Activated naive CD8-positive, alpha-beta T cell treated with anti-CD3 and anti-CD28 coated beads, Interleukin-2, amount 50 U/mL, for 24 hours (primary cell): Measurements from ENCODE around the gene CPT1C.

Experiments used
- ATAC-seq: fragments of 150-1000 bp; cut with Tn5 transposase; one replicate; pipeline ENCODE4 v1.10.0; 2021
- DNase-seq: peaks from one replicate; pipeline ENCODE4 v3.0.0; 2021
- H3K27ac Mint-ChIP-seq: one replicate; pipeline ENCODE4 v1.8.0; 2021; ENCODE audit warnings: mild to moderate bottlenecking, mixed read lengths
- H3K27me3 Mint-ChIP-seq: one replicate; pipeline ENCODE4 v1.8.0; 2021; ENCODE audit warnings: mixed read lengths
- H3K36me3 Mint-ChIP-seq: one replicate; pipeline ENCODE4 v1.8.0; 2021; ENCODE audit warnings: low read depth, mixed read lengths
- H3K4me1 Mint-ChIP-seq: one replicate; pipeline ENCODE4 v1.8.0; 2021; ENCODE audit warnings: mixed read lengths
- H3K4me3 Mint-ChIP-seq: one replicate; pipeline ENCODE4 v1.8.0; 2021; ENCODE audit warnings: mild to moderate bottlenecking, moderate library complexity, mixed read lengths
- H3K9me3 Mint-ChIP-seq: one replicate; pipeline ENCODE4 v1.8.0; 2021; ENCODE audit warnings: mixed read lengths

Gene CPT1C

DNA sequence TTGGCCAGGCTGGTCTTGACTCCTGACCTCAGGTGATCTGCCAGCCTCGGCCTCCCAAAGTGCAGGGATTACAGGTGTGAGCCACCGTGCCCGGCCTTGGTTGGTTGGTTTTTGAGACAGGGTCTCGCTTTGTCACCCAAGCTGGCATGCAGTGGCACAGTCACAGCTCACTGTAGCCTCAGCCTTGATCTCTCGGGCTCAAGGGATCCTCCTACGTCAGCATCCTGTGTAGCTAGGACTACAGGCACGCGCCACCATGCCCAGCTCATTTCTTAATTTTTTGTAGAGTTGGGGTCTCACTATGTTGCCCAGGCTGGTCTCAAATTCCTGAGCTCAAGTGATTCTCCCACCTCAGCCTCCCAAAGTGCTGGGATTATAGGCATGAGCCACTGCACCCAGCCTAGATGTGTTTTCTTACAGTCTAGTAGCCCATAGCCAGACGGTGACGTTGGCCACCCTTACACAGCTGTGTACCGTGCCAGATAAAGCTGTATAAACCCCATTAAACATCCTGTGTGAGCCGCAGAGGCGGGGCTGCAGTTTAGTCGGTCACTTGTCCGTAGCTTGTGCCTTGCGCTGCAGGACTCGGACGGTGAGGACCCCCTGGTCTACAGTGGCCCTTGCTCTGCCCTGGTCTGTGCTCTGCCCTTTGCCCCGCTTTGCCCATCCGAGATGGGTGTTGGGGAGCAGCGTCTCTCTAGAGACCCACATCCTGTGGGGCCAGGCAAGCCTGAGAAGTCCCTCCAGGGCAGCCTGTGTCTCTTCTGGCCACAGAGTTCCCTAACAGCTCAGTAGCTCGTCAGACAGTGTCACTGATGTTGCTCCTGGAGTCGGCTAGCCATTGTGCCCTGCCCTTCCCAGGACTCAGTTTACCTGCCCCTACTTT lies 35.1 kb upstream of the CPT1C start:
- no peak for ATAC-seq
- H3K27ac Mint-ChIP-seq: no peak overlapping the region
- DNase-seq: no peak
- H3K4me1 Mint-ChIP-seq: no peaks in the 10 kb centered on the region
- no peak overlapping the region for H3K4me3 Mint-ChIP-seq
- no peaks in the 10 kb centered on the region for H3K27me3 Mint-ChIP-seq
- no peaks in the 10 kb centered on the region for H3K9me3 Mint-ChIP-seq
- H3K36me3 Mint-ChIP-seq: peaks cover 31% of the 10 kb centered on the region

DNA sequence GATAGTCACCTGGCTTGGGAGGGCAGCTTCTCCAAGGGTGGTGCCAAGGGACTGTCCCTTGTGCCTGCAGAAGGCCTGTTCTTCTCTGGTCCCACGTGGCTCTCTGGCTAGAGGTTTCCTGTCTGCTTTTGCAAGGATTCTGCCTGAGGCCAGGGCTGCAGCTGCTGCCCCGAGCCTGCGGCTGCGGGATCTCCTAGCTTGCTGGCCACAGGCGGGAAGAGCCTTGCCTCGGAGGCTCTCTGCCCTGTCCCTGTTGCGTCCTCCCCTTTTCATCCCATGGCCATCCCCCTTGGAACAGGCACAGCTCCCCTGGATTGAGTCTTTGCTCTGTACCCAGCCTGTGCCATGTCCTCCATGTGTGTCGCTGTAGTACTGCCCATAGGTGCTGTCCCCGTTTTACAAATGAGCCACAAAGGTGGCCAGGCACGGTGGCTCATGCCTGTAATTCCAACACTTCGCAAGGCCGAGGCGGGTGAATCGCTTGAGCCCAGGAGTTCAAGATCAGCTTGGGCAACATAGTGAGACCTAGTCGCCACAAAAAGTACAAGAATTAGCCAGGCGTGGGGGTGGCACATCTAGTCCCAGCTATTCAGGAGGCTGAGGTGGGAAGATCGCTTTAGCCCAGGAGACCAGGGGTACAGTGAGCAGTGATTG lies 34.3 kb upstream of the CPT1C start:
- H3K9me3 Mint-ChIP-seq: no peaks in the 10 kb centered on the region
- H3K27me3 Mint-ChIP-seq: no peaks in the 10 kb centered on the region
- no peak for ATAC-seq
- peaks cover 2% of the 10 kb centered on the region for H3K4me1 Mint-ChIP-seq
- H3K36me3 Mint-ChIP-seq: peaks cover 30% of the 10 kb centered on the region
- no peak overlapping the region for H3K4me3 Mint-ChIP-seq
- H3K27ac Mint-ChIP-seq: no peak overlapping the region
- DNase-seq: no peak

DNA sequence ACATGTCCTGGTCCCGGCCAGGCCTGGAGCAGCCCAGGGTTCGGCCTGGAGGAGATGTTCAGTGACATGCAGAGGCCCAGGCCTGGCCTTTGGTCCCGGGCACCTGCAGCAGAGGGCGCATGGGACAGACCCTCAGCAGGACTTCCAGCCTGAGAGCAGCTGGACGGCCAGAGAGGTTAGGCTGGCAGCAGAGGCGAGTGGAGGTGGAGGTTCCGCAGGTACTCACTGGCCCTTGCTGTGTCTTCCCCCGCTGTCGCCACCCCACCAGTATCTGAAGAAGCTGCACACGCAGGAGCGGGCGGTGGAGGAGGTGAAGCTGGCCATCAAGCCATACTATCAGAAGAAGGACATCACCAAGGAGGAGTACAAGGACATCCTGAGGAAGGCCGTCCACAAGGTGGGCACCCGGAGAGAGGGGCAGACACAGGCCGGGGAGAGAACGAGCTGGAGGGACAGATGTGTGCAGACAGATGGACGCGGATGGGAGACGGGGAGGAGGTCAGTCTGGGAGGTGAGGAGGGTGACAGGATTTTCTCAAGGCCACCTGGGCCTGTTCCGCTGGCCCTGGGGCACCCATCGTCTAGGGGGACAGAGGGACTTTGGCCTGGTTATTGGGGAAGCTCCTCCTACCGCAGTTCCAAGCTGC lies 33.3 kb upstream of the CPT1C start:
- Mint-ChIP-seq H3K36me3 (peaks cover 32% of the 10 kb centered on the region), H3K27me3 (no peaks in the 10 kb centered on the region), H3K4me1 (peaks cover 4% of the 10 kb centered on the region), H3K4me3 (no peak overlapping the region), H3K9me3 (no peaks in the 10 kb centered on the region), H3K27ac (no peak overlapping the region)
- ATAC-seq (no peak), DNase-seq (no peak)

DNA sequence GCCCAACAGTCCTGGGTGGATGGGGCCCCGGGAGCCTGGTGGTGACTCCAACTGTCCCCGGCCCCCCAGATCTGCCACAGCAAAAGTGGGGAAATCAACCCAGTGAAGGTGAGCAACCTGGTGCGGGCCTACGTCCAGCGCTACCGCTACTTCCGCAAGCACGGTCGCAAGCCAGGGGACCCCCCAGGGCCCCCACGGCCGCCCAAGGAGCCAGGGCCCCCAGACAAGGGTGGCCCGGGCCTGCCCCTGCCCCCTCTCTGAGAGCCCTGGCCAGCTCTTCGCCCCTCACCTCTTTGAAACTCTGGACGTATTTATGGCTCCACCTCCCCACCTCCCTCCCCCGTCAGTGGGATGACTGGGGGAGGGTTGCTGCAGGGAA lies 32.8 kb upstream of the CPT1C start:
- H3K27ac Mint-ChIP-seq: no peak overlapping the region
- no peaks in the 10 kb centered on the region for H3K9me3 Mint-ChIP-seq
- no peak overlapping the region for H3K4me3 Mint-ChIP-seq
- H3K4me1 Mint-ChIP-seq: peaks cover 9% of the 10 kb centered on the region
- peaks cover 33% of the 10 kb centered on the region for H3K36me3 Mint-ChIP-seq
- ATAC-seq (no peak), DNase-seq (no peak)
- H3K27me3 Mint-ChIP-seq: no peaks in the 10 kb centered on the region

DNA sequence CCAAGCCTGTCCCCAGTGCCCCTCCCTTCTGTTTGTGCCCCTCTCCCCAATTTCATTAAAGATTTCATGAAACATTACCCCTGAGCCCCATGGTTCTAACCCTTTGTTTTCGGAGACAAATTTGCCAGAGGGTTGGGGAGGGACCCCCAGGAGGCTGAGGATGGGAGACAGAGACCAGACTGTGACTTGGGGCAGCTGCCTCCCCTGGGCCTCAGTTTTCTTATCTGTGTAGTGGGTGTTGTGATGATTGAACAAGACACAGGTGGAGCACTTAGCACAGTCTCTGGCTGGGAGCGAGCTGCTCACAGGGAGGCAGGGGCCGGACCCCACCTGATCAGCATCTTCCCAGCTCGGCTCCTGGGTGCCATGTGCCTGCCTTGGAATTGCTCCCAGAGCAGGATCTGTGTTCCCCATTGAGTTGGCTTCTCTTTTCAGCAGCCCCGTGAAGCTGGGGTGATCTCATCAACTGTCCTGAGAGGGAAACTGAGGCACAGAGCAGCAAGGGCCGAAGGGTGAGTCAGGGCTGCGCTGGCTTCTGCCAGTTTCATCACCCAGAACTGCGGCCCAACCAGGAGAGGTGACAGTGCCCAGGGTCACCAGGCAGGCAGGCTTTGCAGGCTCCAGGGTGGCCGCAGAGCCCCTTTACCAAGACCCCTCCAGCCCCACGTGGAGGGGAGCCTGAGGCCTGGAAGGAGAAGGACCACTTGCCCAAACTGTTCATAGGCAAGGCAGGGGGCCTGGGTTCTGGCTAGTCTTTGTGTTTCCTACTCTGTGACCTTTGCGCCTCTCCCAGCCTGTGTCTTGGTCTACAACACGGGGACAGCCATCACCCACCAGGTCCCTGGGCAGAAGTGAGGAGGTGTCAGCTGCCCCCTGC lies 32.1 kb upstream of the CPT1C start:
- no peaks in the 10 kb centered on the region for H3K9me3 Mint-ChIP-seq
- H3K27me3 Mint-ChIP-seq: no peaks in the 10 kb centered on the region
- DNase-seq (no peak), ATAC-seq (no peak)
- peaks cover 14% of the 10 kb centered on the region for H3K4me1 Mint-ChIP-seq
- peaks cover 31% of the 10 kb centered on the region for H3K36me3 Mint-ChIP-seq
- no peak overlapping the region for H3K4me3 Mint-ChIP-seq
- H3K27ac Mint-ChIP-seq: peak overlapping the region; percentile 35

DNA sequence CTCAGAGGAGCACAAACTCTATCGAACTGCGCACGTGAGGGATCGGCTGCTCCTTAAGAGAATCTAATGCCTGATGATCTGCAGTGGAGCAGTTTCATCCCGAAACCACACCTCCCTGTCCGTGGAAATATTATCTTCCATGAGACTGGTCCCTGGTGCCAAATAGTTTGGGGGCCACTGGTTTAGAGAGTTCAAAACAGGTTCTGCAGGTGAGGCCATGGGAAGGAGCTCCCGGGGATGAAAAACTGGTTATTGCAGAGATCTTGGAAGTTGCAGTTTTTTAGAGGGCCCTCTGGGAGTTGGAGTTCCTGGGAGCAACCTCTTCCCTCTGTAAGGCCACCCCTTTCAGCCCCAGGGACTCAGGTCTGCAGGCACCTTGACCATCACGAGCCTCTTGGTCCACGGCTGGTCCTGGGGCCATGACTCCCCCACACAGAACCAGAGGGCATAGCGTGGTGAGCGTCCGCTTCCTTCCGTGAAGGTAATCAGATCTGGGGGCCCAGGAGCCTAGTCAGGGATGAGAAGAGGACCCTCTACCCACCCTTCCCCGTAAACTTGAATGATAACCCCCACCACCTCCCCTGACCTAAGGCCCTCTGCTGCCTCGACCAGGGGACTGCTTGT lies 30.5 kb upstream of the CPT1C start:
- Mint-ChIP-seq H3K27me3 (no peaks in the 10 kb centered on the region), H3K36me3 (peaks cover 27% of the 10 kb centered on the region), H3K4me3 (no peak overlapping the region), H3K27ac (no peak overlapping the region), H3K4me1 (peaks cover 20% of the 10 kb centered on the region), H3K9me3 (no peaks in the 10 kb centered on the region)
- ATAC-seq (no peak), DNase-seq (no peak)

DNA sequence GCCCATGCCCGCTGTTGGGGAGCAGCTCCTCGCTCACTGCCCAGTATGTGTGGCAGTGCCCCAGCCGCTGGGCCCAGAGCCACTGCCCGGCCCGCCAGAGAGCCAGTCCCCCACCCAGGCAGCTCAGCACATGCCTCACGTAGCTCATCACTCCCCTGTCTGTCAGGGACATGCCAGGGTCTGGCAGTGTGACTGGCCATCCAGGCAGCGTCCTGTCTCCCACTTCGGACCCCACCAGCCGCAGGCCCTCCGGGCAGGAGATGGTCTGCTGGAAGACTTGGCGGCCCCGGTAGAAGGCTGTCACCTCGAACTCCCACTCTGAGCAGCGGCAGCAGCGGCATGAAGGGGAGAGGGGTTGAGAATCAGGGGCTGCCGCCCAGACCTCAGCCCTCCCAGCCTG lies 28.9 kb upstream of the CPT1C start:
- H3K27me3 Mint-ChIP-seq: peaks cover 2% of the 10 kb centered on the region
- no peak overlapping the region for H3K4me3 Mint-ChIP-seq
- ATAC-seq (no peak), DNase-seq (no peak)
- H3K27ac Mint-ChIP-seq: no peak overlapping the region
- peaks cover 29% of the 10 kb centered on the region for H3K4me1 Mint-ChIP-seq
- H3K36me3 Mint-ChIP-seq: peaks cover 25% of the 10 kb centered on the region
- H3K9me3 Mint-ChIP-seq: no peaks in the 10 kb centered on the region

DNA sequence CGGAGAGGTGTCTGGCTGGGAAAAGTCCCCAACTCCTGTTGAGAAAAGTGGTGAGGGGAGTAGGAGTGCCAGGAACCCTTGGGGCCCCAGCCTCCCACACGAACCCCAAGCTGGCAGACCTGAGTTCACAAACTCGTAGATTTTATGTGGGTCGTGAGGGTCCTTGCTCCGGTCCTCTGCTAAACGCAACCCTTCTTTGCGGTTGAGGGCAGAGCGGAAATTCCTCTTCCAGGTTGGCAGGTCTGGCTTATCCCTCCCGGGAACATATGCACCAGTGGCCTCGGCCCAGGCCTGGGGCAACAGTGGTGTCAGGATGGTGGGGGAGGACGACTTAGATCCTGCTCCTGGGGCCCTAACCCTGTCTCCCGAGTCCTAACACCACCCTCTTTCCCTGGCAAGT lies 27.7 kb upstream of the CPT1C start:
- peaks cover 24% of the 10 kb centered on the region for H3K36me3 Mint-ChIP-seq
- no peaks in the 10 kb centered on the region for H3K9me3 Mint-ChIP-seq
- peak overlapping the region; percentile 100 for H3K4me3 Mint-ChIP-seq
- H3K27me3 Mint-ChIP-seq: peaks cover 2% of the 10 kb centered on the region
- H3K4me1 Mint-ChIP-seq: peaks cover 36% of the 10 kb centered on the region
- H3K27ac Mint-ChIP-seq: no peak overlapping the region
- DNase-seq: no peak
- no peak for ATAC-seq

DNA sequence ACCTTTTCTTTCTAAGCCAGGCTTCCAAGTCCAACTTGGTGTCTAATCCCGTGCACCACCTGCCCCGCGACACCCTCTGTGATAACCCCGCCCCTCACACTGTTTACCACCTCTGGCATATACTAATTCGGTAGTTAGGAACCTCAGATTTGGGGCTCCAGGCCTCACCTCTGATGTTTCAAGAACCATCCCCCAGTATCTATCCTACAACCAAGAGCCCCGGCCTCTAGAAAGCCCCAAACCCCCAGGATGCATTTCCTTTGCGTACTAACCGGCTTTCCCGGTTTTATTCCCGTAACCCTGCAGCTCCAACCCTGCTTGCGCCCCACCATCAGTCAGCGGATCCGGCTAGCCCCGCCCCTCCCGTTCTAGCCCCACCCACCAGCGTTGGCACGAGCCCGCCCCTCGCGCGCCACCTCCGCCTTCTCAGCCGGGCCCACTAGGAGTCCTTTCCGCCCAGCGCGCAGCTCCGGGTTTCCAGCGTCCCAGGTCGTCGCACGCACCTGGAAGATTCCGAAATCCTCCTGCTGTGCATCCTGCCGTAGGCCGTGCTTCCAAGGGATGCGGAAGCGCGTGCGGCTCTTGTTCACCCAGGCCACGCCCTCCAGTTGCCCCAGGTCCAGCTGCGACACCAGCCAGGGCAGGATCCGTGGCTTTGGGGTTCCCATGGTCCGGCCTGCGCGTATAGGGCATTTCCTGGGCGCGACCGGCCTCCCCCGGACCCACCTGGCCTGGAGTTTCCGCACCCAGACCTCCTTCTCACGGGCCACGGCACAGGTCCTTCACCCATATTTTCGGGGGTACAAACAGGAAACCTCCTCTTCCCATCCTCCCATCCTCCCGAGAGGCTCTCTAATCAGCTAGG lies 26.5 kb upstream of the CPT1C start:
- Mint-ChIP-seq H3K4me1 (peaks cover 36% of the 10 kb centered on the region), H3K36me3 (peaks cover 22% of the 10 kb centered on the region), H3K27ac (peak overlapping the region; percentile 95), H3K27me3 (peaks cover 2% of the 10 kb centered on the region), H3K4me3 (peak overlapping the region; percentile 100), H3K9me3 (no peaks in the 10 kb centered on the region)
- ATAC-seq (peak; percentile 64), DNase-seq (peak; percentile 95)

DNA sequence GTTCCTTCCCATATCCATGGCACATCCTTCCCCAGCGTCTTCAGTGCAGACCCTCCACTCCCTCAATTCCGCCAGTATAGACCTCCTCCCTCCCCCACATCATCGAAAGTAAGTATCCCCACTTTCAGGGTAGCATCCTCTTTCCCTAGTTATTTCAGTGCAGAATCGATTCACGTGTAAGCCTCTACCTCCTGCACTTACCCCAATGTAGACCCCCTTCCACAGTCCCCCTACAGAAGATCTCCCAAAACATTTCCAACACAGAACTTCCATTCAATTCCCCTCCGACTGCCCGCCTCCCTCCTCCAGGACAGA lies 25.9 kb upstream of the CPT1C start:
- Mint-ChIP-seq H3K36me3 (peaks cover 23% of the 10 kb centered on the region), H3K27ac (peak overlapping the region; percentile 95), H3K4me3 (peak overlapping the region; percentile 100), H3K9me3 (no peaks in the 10 kb centered on the region), H3K4me1 (peaks cover 36% of the 10 kb centered on the region), H3K27me3 (peaks cover 2% of the 10 kb centered on the region)
- no peak for ATAC-seq
- DNase-seq: no peak

DNA sequence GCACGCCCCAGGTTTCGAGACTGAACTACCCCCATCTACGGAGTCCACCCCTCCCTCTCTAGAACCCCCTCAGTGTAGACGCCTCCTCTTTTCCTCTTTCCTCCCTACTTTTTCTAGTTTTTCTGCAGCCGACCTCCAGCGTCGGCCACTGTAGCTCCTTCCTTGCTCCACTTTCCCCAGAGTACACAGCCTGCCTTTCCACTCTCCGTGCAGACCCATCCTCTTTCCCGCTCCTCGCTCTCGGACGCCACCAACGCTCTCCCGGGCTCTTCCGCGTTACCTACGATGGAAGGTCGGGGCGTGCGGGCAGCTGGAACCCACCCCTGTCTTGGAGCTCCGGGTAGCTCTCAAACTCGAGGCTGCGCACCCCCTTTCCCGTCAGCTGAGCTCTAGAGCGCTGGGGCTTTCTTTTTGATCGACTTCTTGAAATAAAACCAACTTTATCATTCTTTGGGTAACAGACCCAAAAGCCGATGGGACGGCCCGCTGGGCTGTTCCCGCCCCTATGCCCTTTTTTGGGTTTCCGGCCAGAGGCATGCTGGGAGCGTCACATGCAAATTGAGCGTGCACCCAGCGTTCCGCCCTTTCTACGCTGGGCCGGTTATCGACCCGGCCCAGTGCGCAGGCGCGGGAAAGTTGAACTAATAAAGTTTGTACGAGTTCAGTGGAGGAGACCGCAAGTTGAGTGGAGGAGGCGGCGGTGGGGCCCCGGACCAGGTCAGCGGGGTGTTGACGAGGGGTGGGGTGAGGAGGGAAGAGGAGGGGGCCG lies 25.4 kb upstream of the CPT1C start, which contains the start of the genes BCL2L12 and IRF3:
BCL2L12 (plus strand) TSS at position 583 of the 769 bp plus-strand sequence. CDS start 760 bp downstream, outside the sequence.
IRF3 (minus strand) TSS at position 507 of the 769 bp plus-strand sequence. CDS start 1,019 bp downstream, outside the sequence.
- Mint-ChIP-seq H3K36me3 (peaks cover 19% of the 10 kb centered on the region), H3K4me1 (peaks cover 36% of the 10 kb centered on the region), H3K27ac (peak within 1 kb of the TSS; percentile 95), H3K9me3 (no peaks in the 10 kb centered on the region), H3K4me3 (peak within 1 kb of the TSS; percentile 100), H3K27me3 (peaks cover 2% of the 10 kb centered on the region)
- peak; percentile 100 for DNase-seq
- ATAC-seq: peak; percentile 88

DNA sequence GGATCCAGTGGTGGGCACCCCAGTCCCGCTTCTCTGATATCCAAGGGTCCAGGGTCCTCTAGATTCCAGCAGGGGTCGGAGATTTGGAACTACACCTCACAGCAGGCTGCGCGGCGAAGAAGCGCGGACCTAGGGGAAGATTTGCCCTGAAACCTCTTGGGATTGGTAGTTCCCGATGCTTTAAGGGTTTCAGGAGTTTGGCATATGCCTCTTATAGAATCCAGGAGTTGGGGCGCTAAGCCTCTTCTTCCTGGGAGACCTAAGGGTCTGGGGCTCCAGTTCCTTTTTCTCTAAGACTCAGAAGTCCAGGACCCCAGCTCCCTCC lies 24.8 kb upstream of the CPT1C start:
- no peak for ATAC-seq
- Mint-ChIP-seq H3K36me3 (peaks cover 19% of the 10 kb centered on the region), H3K9me3 (no peaks in the 10 kb centered on the region), H3K27ac (peak overlapping the region; percentile 95), H3K27me3 (peaks cover 2% of the 10 kb centered on the region), H3K4me1 (peaks cover 36% of the 10 kb centered on the region), H3K4me3 (peak overlapping the region; percentile 100)
- no peak for DNase-seq

DNA sequence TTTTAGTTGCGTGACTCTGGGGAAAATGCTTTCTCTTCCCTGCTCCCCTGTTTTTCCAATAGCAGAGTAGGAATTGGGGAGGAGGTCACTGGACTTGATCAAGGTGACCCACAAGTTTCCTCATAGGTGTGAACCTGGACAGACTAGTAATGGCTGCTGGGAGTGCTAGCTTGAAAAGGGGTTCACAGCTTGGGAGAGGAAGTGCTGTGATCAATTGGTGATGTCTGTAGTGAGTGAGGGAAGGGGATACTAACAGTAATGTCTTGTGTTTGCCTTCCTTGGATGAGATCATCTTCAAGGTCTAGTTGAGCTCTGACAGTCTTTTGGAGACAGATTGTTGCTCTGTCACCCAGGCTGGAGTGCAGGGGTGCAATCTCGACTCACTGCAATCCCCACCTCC lies 23.4 kb upstream of the CPT1C start:
- H3K9me3 Mint-ChIP-seq: no peaks in the 10 kb centered on the region
- no peak for ATAC-seq
- H3K27me3 Mint-ChIP-seq: peaks cover 2% of the 10 kb centered on the region
- peaks cover 20% of the 10 kb centered on the region for H3K36me3 Mint-ChIP-seq
- no peak overlapping the region for H3K27ac Mint-ChIP-seq
- peak overlapping the region; percentile 100 for H3K4me3 Mint-ChIP-seq
- no peak for DNase-seq
- H3K4me1 Mint-ChIP-seq: peaks cover 41% of the 10 kb centered on the region
